G401 (cell line): ENCODE measurements around the gene PPCS. TPM values are rescaled to one million over a fixed set of nuclear protein-coding genes. Genes with fewer than 3 reads are reported as not detected.

Source experiments
- DNase-seq: peaks from one replicate; pipeline ENCODE4 v3.0.0-alpha.2; 2015; ENCODE audit warnings: low spot score
- in situ Hi-C: cut with HindIII; loops from 2 replicates; pipeline ENCODE4 v1.10.0; 2016; ENCODE audit warnings: low sequenced_read_pairs, mixed read lengths
- total RNA-seq: library from RNA; depleted of rRNA; stranded (reverse); fragments of >200 nt; shearing (Covaris generic); gene quantifications from 2 replicates; pipeline ENCODE4 v1.2.3, GENCODE V29; 2014; rRNA removed

Gene PPCS
- total RNA-seq, result 111 and 124 TPM in 2 replicates

DNA sequence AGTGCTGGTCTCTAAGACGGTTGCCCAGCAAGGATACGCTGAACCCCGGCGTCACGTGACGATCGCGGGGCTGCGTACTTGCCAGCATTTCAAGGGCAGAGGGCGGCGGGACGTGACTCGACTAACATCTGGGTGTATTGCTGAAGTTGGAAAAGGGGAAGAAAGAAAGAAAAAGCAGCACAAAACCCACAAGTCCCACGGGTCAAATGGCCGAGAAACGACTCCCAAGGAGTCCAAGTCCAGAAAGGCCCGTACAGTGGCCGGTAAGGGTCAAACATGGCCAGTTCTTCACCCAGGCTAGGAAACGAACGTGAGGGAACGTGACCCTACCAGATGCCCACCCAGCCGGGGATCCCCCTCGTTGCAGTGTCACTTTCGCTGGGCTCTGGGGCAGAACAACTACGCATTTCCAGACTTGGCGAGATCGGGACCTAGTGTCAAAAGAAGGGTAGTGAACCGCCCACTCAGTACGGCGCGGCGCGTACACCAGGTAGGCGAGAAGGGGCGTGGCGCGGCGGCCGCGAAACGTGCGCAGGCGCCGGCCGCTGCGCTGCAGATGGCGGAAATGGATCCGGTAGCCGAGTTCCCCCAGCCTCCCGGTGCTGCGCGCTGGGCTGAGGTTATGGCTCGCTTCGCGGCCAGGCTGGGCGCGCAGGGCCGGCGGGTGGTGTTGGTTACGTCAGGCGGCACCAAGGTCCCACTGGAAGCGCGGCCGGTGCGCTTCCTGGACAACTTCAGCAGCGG lies at the start of gene PPCS, which contains the start of gene ZMYND12:
PPCS (plus strand) TSS at position 534 of the 744 bp plus-strand sequence; CDS start at position 557, 23 bp downstream.
ZMYND12 (minus strand) TSS at position 13 of the 744 bp plus-strand sequence. CDS start 25 bp downstream, outside the sequence.
- in situ Hi-C loops, result no loop called here
- DNase-seq, result peak; percentile 86

- in situ Hi-C loops, result no loop called here
- no peak for DNase-seq
Observed at GRCh38 chr1:42414551-42415496, 41.5 kb upstream of the PPCS start.

- no peak for DNase-seq
- in situ Hi-C loops, result no loop called here
Observed at GRCh38 chr1:42417166-42417565, 39.2 kb upstream of the PPCS start.

DNA sequence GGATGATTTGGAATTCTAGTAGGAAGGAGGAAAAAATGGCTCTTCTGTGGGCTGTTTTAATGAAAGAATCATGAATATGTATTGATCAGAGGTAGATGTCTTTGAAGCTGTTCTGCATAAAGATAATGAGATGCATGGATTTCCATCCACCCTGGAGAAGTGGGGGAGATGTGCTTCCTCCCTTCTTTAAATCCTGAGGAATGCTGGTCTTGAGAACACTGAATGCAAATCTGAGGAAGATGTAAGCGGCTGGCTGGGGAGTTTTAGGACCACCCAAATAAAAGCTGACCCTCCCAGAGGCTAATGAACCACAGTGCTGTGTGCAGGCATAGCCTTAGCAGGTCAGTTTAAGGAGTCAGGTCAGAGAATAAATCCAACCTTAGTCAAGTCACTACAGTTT lies 37.8 kb upstream of the PPCS start:
- DNase-seq, result no peak
- in situ Hi-C loops, result no loop called here

- in situ Hi-C loops, result no loop called here
- peak; percentile 12 for DNase-seq
Observed at GRCh38 chr1:42419126-42419821, 37.1 kb upstream of the PPCS start.

DNA sequence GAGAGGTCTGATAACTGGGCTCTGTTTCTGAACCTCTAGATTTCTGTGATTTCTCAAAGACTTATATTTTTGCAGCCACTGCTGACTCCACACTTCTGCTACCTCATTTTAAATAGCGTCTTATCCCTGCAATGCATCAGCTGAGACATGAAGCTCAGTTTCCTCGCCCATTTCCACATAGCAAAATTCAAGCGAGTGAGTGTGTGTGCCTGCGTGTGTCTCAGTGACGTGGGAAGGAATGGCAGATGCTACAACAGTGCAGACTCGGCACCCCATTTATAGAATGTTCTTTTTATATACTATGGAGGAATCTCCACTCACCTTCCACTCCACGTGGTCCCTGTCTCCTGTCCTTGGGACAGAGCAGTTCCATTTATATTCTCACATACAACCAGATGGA lies 36.2 kb upstream of the PPCS start:
- in situ Hi-C loops, result no loop called here
- peak; percentile 16 for DNase-seq

DNA sequence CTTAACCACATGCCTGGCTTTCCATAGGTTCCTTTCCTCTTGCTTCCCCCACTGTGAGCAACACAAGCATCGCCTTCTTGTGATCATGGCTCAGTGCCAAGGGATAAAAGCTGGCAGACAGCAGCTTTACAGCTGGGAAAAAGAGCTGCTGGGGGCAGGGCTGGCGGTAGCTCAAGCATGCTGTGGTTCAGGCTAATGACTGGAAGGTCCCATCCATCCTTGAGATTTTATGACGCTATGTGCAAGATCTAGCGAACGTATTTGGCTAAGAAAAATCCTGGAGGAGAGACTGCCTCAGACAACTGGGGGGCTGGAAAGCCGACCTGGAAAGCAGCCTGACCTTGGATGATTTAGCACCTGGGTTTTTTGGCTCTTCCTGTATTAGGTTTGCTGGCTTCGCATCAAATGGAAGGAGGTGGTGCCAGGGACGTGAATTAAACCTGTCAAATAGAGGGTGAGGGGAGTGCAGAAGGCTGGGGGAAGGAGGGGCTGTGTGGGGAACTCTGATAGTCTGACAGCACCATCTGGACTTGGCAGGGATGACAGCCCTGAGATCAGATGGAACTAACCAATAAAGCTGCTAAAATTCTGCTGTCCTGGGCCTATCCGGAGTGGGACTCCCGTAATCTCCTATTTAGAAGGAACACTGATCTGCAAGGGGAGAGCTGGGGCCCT lies 35.3 kb upstream of the PPCS start:
- in situ Hi-C loops, result no loop called here
- DNase-seq, result peak; percentile 91

GRCh38 chr1:42422737-42423136 lies 33.6 kb upstream of the PPCS start:
- in situ Hi-C loops, result no loop called here
- no peak for DNase-seq

GRCh38 chr1:42423681-42424080 lies 32.7 kb upstream of the PPCS start:
- DNase-seq, result no peak
- in situ Hi-C loops, result no loop called here

GRCh38 chr1:42424201-42424600 lies 32.1 kb upstream of the PPCS start:
- no peak for DNase-seq
- in situ Hi-C loops, result no loop called here

DNA sequence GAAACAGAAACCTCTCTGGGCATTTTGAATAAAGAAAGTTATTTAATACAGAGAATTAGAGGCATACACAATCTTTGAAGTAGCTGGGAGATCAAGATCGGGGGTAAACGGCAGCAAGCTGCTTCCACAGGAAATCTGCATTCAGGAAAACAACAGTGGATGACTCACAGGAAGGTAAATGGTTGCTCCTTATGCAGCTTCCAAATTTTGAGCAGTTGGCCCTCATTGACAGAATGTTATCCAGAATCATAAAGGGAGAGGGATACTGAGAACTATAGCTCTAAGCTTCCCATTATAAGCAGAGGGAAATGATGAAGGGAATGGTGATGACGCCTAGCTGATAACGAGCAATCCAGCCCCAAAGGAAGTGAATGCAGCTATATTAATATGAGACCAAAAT lies 29.1 kb upstream of the PPCS start:
- no peak for DNase-seq
- in situ Hi-C loops, result no loop called here

DNA sequence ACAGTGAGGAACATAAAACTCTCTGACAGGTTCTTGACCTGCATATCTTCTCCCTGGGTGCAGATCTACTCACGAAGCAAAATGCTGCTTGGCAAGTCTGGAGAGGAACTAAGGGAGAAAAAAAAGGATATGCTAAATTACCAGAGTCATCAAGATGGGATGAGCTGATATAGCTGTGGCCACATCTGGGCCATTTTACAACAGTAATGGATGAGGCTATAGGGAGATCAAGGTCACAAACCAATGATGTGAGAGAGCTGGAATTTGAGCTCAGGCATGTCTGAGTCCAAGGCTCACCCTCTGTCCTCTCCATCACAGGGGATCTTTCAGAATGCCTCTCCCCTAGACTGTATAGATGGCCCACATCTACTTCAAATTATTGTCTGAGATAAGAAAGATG lies 26.7 kb upstream of the PPCS start:
- no peak for DNase-seq
- in situ Hi-C loops, result no loop called here

DNA sequence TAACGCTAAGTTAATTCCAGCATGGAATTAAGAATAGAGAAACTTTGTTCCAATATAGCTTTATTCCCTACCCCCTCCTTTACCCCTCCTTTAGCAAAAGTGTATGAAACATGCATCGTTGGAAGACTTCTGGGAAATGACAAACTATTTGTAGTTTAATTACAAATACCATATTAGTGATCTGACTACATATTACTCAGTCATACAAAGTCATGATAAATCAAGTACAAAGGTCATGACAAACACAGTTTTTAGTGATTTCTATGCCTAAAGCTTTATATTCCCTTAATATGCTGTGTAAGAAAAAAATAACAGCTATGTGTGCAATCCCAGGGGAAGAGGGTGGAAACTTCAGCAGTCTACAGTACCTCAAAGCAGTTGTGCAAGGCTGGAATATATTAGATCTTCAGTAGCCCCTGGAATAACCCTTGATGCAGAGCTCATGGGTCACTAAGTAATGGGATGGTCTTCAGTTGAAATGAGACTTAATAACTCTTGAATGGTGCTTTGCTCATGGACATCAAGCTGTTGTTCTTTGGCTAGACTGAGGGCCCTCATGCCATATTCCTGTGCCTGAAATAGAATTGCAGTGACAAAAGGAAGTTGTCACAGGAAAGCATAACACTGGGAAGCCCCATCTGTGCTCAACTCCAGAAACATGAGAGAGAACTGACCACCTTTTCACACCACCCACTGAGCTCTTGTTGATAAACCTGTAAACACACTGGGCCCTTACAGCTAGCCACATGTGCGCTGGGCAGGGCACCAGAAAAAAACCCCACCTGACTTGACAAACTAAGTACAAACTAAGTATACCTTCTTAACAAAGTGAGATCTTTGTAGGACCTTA lies 25.8 kb upstream of the PPCS start:
- in situ Hi-C loops, result no loop called here
- DNase-seq, result no peak

GRCh38 chr1:42431514-42431913 lies 24.8 kb upstream of the PPCS start:
- no peak for DNase-seq
- in situ Hi-C loops, result no loop called here

GRCh38 chr1:42432714-42433113 lies 23.6 kb upstream of the PPCS start:
- DNase-seq, result no peak
- in situ Hi-C loops, result no loop called here

- in situ Hi-C loops, result no loop called here
- no peak for DNase-seq
Observed at GRCh38 chr1:42433369-42433768, 23.0 kb upstream of the PPCS start.

GRCh38 chr1:42434340-42434739 lies 22.0 kb upstream of the PPCS start:
- no peak for DNase-seq
- in situ Hi-C loops, result no loop called here

- no peak for DNase-seq
- in situ Hi-C loops, result no loop called here
Observed at GRCh38 chr1:42439940-42440339, 16.4 kb upstream of the PPCS start.
